ENCODE results near the gene MRPL18. TPM values are rescaled to one million over a fixed set of nuclear protein-coding genes. Genes with fewer than 3 reads are reported as not detected.
A peak's percentile ranks its signal among the peaks of the same experiment; 100 is the strongest.

MRPL18 gene
- polyA plus RNA-seq, 3 donors, result 28.5 to 88.2 (median 74.1) TPM

GRCh38 chr6:159830501-159831372 is 40.5 kb downstream of the MRPL18 start:
- peaks cover 0 to 4% (median 2%) of the 10 kb centered on the region in 3 donors for H3K27me3 Mint-ChIP-seq (ENCODE audit: low read depth in 3 of 3)
- H2AFZ ChIP-seq (ENCODE audit: insufficient read depth, low read depth, low read length, poor library complexity, severe bottlenecking), result peak overlapping the region; percentile 51
- H3K4me1 Mint-ChIP-seq, result peaks cover 30% of the 10 kb centered on the region
- WGBS (ENCODE audit: insufficient coverage), result 76% methylated on average over 6 of the region's 11 CpGs
- H3K27ac Mint-ChIP-seq, result peak overlapping the region in 4 of 7 donors; percentile 24 to 73 (median 64)
- H3K79me2 ChIP-seq (ENCODE audit: insufficient read depth, low read length), result no peaks in the 10 kb centered on the region
- TF ChIP-seq CTCF (IDR thresholded peaks at IDR 0.05), result no peak
- H3K9me3 ChIP-seq (replicated peaks in 1 of 2; ENCODE audit: control insufficient read depth in 1 of 2, insufficient read depth in 1 of 2, low read length in 2 of 2), result no peaks in the 10 kb centered on the region
- no peak overlapping the region for H3K4me3 Mint-ChIP-seq
- no peak overlapping the region for H3K27ac ChIP-seq (ENCODE audit: low read depth in 1 of 2, low read length in 2 of 2)
- H3K9ac ChIP-seq (ENCODE audit: insufficient read depth, low read length, poor library complexity, severe bottlenecking), result no peak overlapping the region
- H3K27me3 ChIP-seq (ENCODE audit: control insufficient read depth in 2 of 2, insufficient read depth in 2 of 2, low read length in 2 of 2), result no peaks in the 10 kb centered on the region
- H4K20me1 ChIP-seq (ENCODE audit: insufficient read depth, low read length), result no peaks in the 10 kb centered on the region
- H3K36me3 Mint-ChIP-seq, result no peaks in the 10 kb centered on the region
- peaks cover 0 to 3% (median 0%) of the 10 kb centered on the region in 7 donors for H3K9me3 Mint-ChIP-seq
- no peak for DNase-seq
- H3K36me3 ChIP-seq (replicated peaks in 1 of 2; ENCODE audit: control insufficient read depth in 1 of 2, insufficient read depth in 2 of 2, low read length in 2 of 2), result no peaks in the 10 kb centered on the region
- intact Hi-C loops (cut with micrococcal nuclease), result no loop called here
- H3K4me2 ChIP-seq (replicated peaks; ENCODE audit: extremely low read depth, low read length, poor library complexity, severe bottlenecking), result no peak overlapping the region
- no peak overlapping the region for H3K4me3 ChIP-seq (replicated peaks in 1 of 3; ENCODE audit: low read depth in 2 of 3, low read length in 3 of 3)
- H3K4me1 ChIP-seq (ENCODE audit: control insufficient read depth in 1 of 2, insufficient read depth in 2 of 2, low read length in 2 of 2), result peaks cover 28 to 32% of the 10 kb centered on the region in 2 donors

- Mint-ChIP-seq H3K36me3 (no peaks in the 10 kb centered on the region), H3K27me3 (ENCODE audit: low read depth in 3 of 3) (peaks cover 0 to 4% (median 2%) of the 10 kb centered on the region in 3 donors), H3K9me3 (peaks cover 0 to 3% (median 0%) of the 10 kb centered on the region in 7 donors), H3K4me3 (no peak overlapping the region), H3K27ac (no peak overlapping the region), H3K4me1 (peaks cover 30% of the 10 kb centered on the region)
- Histone ChIP-seq H3K27ac (ENCODE audit: low read depth in 1 of 2, low read length in 2 of 2) (no peak overlapping the region), H4K20me1 (ENCODE audit: insufficient read depth, low read length) (no peaks in the 10 kb centered on the region), H3K4me1 (ENCODE audit: control insufficient read depth in 1 of 2, insufficient read depth in 2 of 2, low read length in 2 of 2) (peaks cover 28 to 32% of the 10 kb centered on the region in 2 donors), H3K9me3 (replicated peaks in 1 of 2; ENCODE audit: control insufficient read depth in 1 of 2, insufficient read depth in 1 of 2, low read length in 2 of 2) (no peaks in the 10 kb centered on the region), H3K79me2 (ENCODE audit: insufficient read depth, low read length) (no peaks in the 10 kb centered on the region), H3K4me3 (replicated peaks in 1 of 3; ENCODE audit: low read depth in 2 of 3, low read length in 3 of 3) (no peak overlapping the region), H3K9ac (ENCODE audit: insufficient read depth, low read length, poor library complexity, severe bottlenecking) (no peak overlapping the region), H2AFZ (ENCODE audit: insufficient read depth, low read depth, low read length, poor library complexity, severe bottlenecking) (no peak overlapping the region), H3K4me2 (replicated peaks; ENCODE audit: extremely low read depth, low read length, poor library complexity, severe bottlenecking) (no peak overlapping the region), H3K27me3 (ENCODE audit: control insufficient read depth in 2 of 2, insufficient read depth in 2 of 2, low read length in 2 of 2) (no peaks in the 10 kb centered on the region), H3K36me3 (replicated peaks in 1 of 2; ENCODE audit: control insufficient read depth in 1 of 2, insufficient read depth in 2 of 2, low read length in 2 of 2) (no peaks in the 10 kb centered on the region)
- no peak for DNase-seq
- intact Hi-C loops (cut with micrococcal nuclease), result no loop called here
- WGBS (ENCODE audit: insufficient coverage), result 84% methylated on average over 4 of the region's 4 CpGs
- no peak for TF ChIP-seq CTCF (IDR thresholded peaks at IDR 0.05)
Observed at GRCh38 chr6:159831373-159831679, 41.1 kb downstream of the MRPL18 start.

Data from CD14-positive monocyte (primary cell).